ENCODE measurements around the gene URI1.

DNA sequence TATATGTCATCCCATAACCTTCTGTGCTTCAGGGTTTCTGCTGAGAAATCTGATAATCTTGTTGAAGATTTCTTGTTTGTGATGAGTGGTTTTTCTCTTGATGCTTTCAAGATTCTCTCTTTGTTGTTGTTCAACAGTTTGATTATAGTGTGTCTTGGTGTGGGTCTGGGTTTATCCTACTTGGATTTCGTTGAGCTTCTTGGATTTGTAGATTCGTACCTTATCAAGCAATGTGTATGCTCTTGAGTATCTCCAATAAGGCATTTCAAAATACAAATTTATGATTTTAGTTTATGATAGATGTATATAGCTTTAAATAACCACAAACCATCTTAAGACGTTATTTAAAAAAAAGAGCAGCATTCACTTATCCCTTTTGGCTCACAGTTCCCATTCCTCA lies 57.5 kb downstream of the URI1 start:
- TF ChIP-seq EZH2phosphoT487 (IDR thresholded peaks at IDR 0.05; ENCODE audit: insufficient read depth, low read depth) (no peak), EZH2 (IDR thresholded peaks at IDR 0.05; ENCODE audit: insufficient read depth, poor library complexity, severe bottlenecking) (no peak)

Measured in GM23248 (cell line).